Stimulated activated CD4-positive, alpha-beta T cell treated with anti-CD3 and anti-CD28 coated beads, TNF-alpha, amount 100 ng/mL, for 48 hours (primary cell): Measurements from ENCODE around the gene GYPE.
A peak's percentile ranks its signal among the peaks of the same experiment; 100 is the strongest.
"Not testable (repeated sequence)": the region's sequence is repeated elsewhere in the genome, so short reads cannot be mapped to it uniquely, and the experiment has no call there.

Experiments used
- DNase-seq, 3 donors: peaks; one replicate each; pipeline ENCODE4 v3.0.0-alpha.2; 2020; ENCODE audit warnings: low read depth in 3 of 3

The GYPE gene

GRCh38 chr4:143905440-143905839, at the start of gene GYPE:
Gene GYPE, minus strand, starts transcription at chr4:143905559. Its CDS starts 52 bp downstream, at chr4:143905507.
- not testable (repeated sequence) for DNase-seq

- DNase-seq = not testable (repeated sequence)
These were observed 46.2 kb upstream of the GYPE start for GRCh38 chr4:143951458-143951972.

GRCh38 chr4:143950967-143951366, 45.6 kb upstream of the GYPE start:
- not testable (repeated sequence) for DNase-seq

GRCh38 chr4:143950185-143950584, 44.8 kb upstream of the GYPE start:
- not testable (repeated sequence) for DNase-seq

- not testable (repeated sequence) for DNase-seq
These were observed 42.1 kb upstream of the GYPE start for GRCh38 chr4:143947493-143947892.

- not testable (repeated sequence) for DNase-seq
These were observed 35.3 kb upstream of the GYPE start for GRCh38 chr4:143940708-143941107.

GRCh38 chr4:143939528-143939927, 34.2 kb upstream of the GYPE start:
- DNase-seq = no peak

- not testable (repeated sequence) for DNase-seq
These were observed 33.5 kb upstream of the GYPE start for GRCh38 chr4:143938890-143939289.

GRCh38 chr4:143921181-143921580, 15.8 kb upstream of the GYPE start:
- DNase-seq = no peak

- DNase-seq = not testable (repeated sequence)
These were observed 11.1 kb upstream of the GYPE start for GRCh38 chr4:143916485-143916884.

- not testable (repeated sequence) for DNase-seq
These were observed 7.1 kb upstream of the GYPE start for GRCh38 chr4:143912478-143912877.

GRCh38 chr4:143911528-143912417, 6.4 kb upstream of the GYPE start:
- peak; percentile 1 to 7 (median 1) for DNase-seq

GRCh38 chr4:143910906-143911305, 5.5 kb upstream of the GYPE start:
- not testable (repeated sequence) for DNase-seq

- DNase-seq = not testable (repeated sequence)
These were observed 2.5 kb upstream of the GYPE start for GRCh38 chr4:143907811-143908210.

GRCh38 chr4:143904431-143904830, 928 bp downstream of the GYPE start:
- not testable (repeated sequence) for DNase-seq

GRCh38 chr4:143890323-143890722, 15.0 kb downstream of the GYPE start:
- not testable (repeated sequence) for DNase-seq

- DNase-seq = not testable (repeated sequence)
These were observed 17.2 kb downstream of the GYPE start for GRCh38 chr4:143888189-143888588.

- DNase-seq = not testable (repeated sequence)
These were observed 20.4 kb downstream of the GYPE start for GRCh38 chr4:143884965-143885364.

- no peak for DNase-seq
These were observed 21.8 kb downstream of the GYPE start for GRCh38 chr4:143883529-143883928.

GRCh38 chr4:143882892-143883291, 22.5 kb downstream of the GYPE start:
- DNase-seq = no peak

- DNase-seq = not testable (repeated sequence)
These were observed 25.8 kb downstream of the GYPE start for GRCh38 chr4:143879561-143879960.

GRCh38 chr4:143875357-143875756, 30.0 kb downstream of the GYPE start:
- DNase-seq = not testable (repeated sequence)
